ENCODE measurements around the gene TTC28.

GRCh38 chr22:28419919-28420318, 259.7 kb downstream of the TTC28 start:
- TF ChIP-seq EP300 (IDR thresholded peaks at IDR 0.05) (no peak), CTCF (IDR thresholded peaks at IDR 0.05) (no peak), POLR2A (IDR thresholded peaks at IDR 0.05; ENCODE audit: low read depth) (no peak), POLR2AphosphoS5 (IDR thresholded peaks at IDR 0.05) (no peak)

All from esophagus muscularis mucosa (tissue), 4 donors.